ENCODE measurements around the gene NME3.

DNA sequence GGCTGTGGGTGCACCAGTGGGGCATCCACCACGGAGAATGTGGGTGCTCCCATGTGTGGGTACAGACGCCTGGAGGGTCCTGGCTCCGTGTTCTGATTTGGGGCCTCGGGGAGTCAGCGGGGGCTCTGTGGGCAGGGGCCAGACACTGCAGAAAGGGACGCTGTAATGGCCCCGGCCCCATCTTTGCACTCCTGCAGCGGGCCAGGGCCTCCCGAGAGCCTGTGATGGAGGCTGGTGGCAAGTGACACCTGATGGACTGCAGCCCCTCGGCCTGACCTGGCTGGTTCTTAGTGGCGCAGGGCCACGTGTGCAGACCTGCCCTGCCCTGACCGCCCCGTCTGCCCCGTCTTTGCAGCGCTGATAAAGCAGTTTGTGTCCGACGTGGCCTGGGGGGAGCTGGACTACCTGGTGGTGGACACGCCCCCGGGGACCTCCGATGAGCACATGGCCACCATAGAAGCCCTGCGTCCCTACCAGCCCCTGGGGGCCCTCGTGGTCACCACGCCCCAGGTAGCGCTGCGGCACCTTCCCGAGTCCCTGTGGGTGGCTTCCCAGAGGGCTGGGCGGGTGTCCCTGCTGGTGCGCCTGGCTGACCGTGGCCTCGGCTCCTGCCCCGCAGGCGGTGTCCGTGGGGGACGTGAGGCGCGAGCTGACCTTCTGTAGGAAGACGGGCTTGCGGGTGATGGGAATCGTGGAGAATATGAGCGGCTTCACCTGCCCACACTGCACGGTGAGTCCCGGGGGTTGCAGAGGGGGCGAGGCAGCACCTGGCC is 16.2 kb upstream of the NME3 start:
- TF ChIP-seq, protein P1, sequence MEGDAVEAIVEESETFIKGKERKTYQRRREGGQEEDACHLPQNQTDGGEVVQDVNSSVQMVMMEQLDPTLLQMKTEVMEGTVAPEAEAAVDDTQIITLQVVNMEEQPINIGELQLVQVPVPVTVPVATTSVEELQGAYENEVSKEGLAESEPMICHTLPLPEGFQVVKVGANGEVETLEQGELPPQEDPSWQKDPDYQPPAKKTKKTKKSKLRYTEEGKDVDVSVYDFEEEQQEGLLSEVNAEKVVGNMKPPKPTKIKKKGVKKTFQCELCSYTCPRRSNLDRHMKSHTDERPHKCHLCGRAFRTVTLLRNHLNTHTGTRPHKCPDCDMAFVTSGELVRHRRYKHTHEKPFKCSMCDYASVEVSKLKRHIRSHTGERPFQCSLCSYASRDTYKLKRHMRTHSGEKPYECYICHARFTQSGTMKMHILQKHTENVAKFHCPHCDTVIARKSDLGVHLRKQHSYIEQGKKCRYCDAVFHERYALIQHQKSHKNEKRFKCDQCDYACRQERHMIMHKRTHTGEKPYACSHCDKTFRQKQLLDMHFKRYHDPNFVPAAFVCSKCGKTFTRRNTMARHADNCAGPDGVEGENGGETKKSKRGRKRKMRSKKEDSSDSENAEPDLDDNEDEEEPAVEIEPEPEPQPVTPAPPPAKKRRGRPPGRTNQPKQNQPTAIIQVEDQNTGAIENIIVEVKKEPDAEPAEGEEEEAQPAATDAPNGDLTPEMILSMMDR (IDR thresholded peaks at IDR 0.05; ENCODE audit: low read depth, low read length, missing input control), result no peak
- no peak for TF ChIP-seq REST (IDR thresholded peaks at IDR 0.05)
